HFFc6 (cell line): Measurements from ENCODE around the gene GMCL2. TPM values are rescaled to one million over a fixed set of nuclear protein-coding genes. Genes with fewer than 3 reads are reported as not detected.

ENCODE experiments used
- DNase-seq: peaks from one replicate; pipeline ENCODE4 v3.0.0-alpha.2; 2018
- H3K27ac Mint-ChIP-seq: 2 replicates; pipeline ENCODE4 v1.8.0; 2020; ENCODE audit warnings: mild to moderate bottlenecking, mixed read lengths
- H3K27me3 Mint-ChIP-seq: 2 replicates; pipeline ENCODE4 v1.8.0; 2021; ENCODE audit warnings: mild to moderate bottlenecking, moderate library complexity, mixed read lengths; ENCODE audit not compliant: insufficient read depth
- H3K36me3 Mint-ChIP-seq: 2 replicates; pipeline ENCODE4 v1.8.0; 2021; ENCODE audit warnings: low read depth, mixed read lengths
- H3K4me1 Mint-ChIP-seq: 2 replicates; pipeline ENCODE4 v1.8.0; 2020; ENCODE audit warnings: low read depth, mixed read lengths
- H3K4me3 Mint-ChIP-seq: 2 replicates; pipeline ENCODE4 v1.8.0; 2020; ENCODE audit warnings: mild to moderate bottlenecking, moderate library complexity, mixed read lengths
- H3K9me3 Mint-ChIP-seq: 2 replicates; pipeline ENCODE4 v1.8.0; 2020; ENCODE audit warnings: mild to moderate bottlenecking, mixed read lengths
- CTCF ChIP-seq: fragments of 200-600 bp; sonication (generic); IDR thresholded peaks from 2 replicates; pipeline ENCODE4 v1.5.0; 2021; ENCODE audit warnings: antibody characterized with exemption, mild to moderate bottlenecking
- total RNA-seq, 6 experiments: library from RNA; stranded (reverse); fragmentation: NEBNext Ultra II Directional; extraction: Animal tissue kit (Norgen Biotek cat#: 25700); gene quantifications; 2 replicates in 1 of 6; 3 replicates in 5 of 6; pipeline ENCODE4 v1.2.3, GENCODE V29; 2021

GMCL2 gene
- total RNA-seq, 6 experiments from 2014 or later = not detected

- no peak for TF ChIP-seq CTCF
- no peak for DNase-seq
- peaks cover 3% of the 10 kb centered on the region for H3K27me3 Mint-ChIP-seq
Measured at GRCh38 chr5:178234121-178234749, 47.1 kb upstream of the GMCL2 start.

GRCh38 chr5:178232920-178233429 is 45.8 kb upstream of the GMCL2 start:
- no peak for TF ChIP-seq CTCF
- Mint-ChIP-seq H3K27me3 (peaks cover 5% of the 10 kb centered on the region), H3K9me3 (no peaks in the 10 kb centered on the region), H3K4me1 (peaks cover 34% of the 10 kb centered on the region), H3K4me3 (peak overlapping the region; percentile 47), H3K27ac (peak overlapping the region; percentile 66), H3K36me3 (peaks cover 30% of the 10 kb centered on the region)
- DNase-seq = no peak

More at GRCh38 chr5:178234121-178234749, 47.1 kb upstream of the GMCL2 start:
- H3K4me1 Mint-ChIP-seq = peaks cover 24% of the 10 kb centered on the region
- no peak overlapping the region for H3K4me3 Mint-ChIP-seq
- H3K27ac Mint-ChIP-seq = no peak overlapping the region
- peaks cover 19% of the 10 kb centered on the region for H3K36me3 Mint-ChIP-seq
- no peaks in the 10 kb centered on the region for H3K9me3 Mint-ChIP-seq

GRCh38 chr5:178232124-178232919 is 45.2 kb upstream of the GMCL2 start, which contains the start of gene PHYKPL:
Gene PHYKPL (minus strand): TSS chr5:178232802. CDS start chr5:178232550, 252 bp downstream.
- Mint-ChIP-seq H3K4me3 (peak within 1 kb of the TSS; percentile 89), H3K9me3 (no peaks in the 10 kb centered on the region), H3K27me3 (peaks cover 5% of the 10 kb centered on the region), H3K27ac (peak within 1 kb of the TSS; percentile 83), H3K4me1 (peaks cover 38% of the 10 kb centered on the region), H3K36me3 (peaks cover 37% of the 10 kb centered on the region)
- DNase-seq = peak; percentile 42
- peak; percentile 59; the same call in 1 of the 2 replicates for TF ChIP-seq CTCF

- no peak for DNase-seq
- H3K27ac Mint-ChIP-seq = peak overlapping the region; percentile 83
- H3K9me3 Mint-ChIP-seq = no peaks in the 10 kb centered on the region; the same call in 1 of the 2 replicates
Measured at GRCh38 chr5:178231539-178232123, 44.5 kb upstream of the GMCL2 start.

More at GRCh38 chr5:178231539-178232123, 44.5 kb upstream of the GMCL2 start:
- Mint-ChIP-seq H3K4me3 (peak overlapping the region; percentile 89), H3K36me3 (peaks cover 44% of the 10 kb centered on the region), H3K4me1 (peaks cover 39% of the 10 kb centered on the region), H3K27me3 (peaks cover 5% of the 10 kb centered on the region)
- TF ChIP-seq CTCF = no peak
